Measurements from ENCODE around the gene PHYH.

DNA sequence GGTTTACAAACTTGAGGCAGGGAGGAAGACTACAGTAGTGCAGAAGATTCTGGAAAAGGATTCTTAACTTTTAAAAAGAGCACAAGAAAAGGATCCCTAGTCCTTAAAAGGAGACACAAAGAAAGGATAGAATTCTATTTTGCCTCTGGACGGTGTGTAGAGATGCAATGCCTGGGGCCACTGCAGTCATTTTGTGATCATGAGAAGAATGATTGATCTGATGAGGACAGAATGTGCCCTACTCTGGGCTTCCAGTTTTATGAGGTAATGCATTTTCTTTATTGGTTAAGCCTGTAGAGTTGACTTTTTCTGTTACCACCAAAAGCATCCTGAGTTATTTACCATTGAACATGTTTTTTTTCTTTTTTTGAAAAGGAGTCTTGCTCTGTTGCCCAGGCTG is 37.4 kb downstream of the PHYH start:
- TF ChIP-seq, protein P1, sequence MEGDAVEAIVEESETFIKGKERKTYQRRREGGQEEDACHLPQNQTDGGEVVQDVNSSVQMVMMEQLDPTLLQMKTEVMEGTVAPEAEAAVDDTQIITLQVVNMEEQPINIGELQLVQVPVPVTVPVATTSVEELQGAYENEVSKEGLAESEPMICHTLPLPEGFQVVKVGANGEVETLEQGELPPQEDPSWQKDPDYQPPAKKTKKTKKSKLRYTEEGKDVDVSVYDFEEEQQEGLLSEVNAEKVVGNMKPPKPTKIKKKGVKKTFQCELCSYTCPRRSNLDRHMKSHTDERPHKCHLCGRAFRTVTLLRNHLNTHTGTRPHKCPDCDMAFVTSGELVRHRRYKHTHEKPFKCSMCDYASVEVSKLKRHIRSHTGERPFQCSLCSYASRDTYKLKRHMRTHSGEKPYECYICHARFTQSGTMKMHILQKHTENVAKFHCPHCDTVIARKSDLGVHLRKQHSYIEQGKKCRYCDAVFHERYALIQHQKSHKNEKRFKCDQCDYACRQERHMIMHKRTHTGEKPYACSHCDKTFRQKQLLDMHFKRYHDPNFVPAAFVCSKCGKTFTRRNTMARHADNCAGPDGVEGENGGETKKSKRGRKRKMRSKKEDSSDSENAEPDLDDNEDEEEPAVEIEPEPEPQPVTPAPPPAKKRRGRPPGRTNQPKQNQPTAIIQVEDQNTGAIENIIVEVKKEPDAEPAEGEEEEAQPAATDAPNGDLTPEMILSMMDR (conservative IDR thresholded peaks at IDR 0.05; ENCODE audit: low read depth, low read length): no peak
- TF ChIP-seq EZH2phosphoT487 (IDR thresholded peaks at IDR 0.05; ENCODE audit: borderline replicate concordance, low read length): no peak
